Measurements from ENCODE around the gene TRPC6. TPM values are rescaled to one million over a fixed set of nuclear protein-coding genes. Genes with fewer than 3 reads are reported as not detected.

TRPC6 gene
- total RNA-seq, 1 experiment from 2014 or later: not detected

DNA sequence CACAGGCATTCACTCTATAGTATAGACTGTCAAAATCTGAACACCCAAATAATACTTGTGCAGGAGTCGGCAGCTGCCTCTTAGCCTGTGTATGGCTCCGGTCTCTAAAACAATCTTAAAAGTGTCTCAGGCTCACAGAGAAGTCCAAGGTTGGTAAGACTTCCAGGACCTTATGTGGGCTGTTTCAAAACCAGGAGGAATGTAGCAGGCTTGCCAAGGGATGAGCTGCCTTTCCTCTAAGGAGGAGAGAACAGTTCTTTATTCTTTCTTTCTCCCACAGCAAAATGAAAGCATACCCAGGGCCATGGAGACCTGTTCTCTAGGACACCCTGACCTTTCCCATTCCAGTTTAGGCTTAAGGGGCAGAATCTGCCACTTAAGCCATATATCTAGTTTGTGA, 176.5 kb downstream of the TRPC6 start:
- ChIA-PET POLR2A (ENCODE audit: unreplicated experiment) (no interaction called here), CTCF (no interaction called here)
- no TSS peak for BruUV-seq (replicated peaks)
- Histone ChIP-seq H3F3A (ENCODE audit: insufficient read depth, low read depth) (no peaks in the 10 kb centered on the region), H2AFZ (no peak overlapping the region), H3K9me3 (ENCODE audit: insufficient read depth, low read depth) (0 out of 2 replicates have a peak, but pooled peaks cover 4% of the 10 kb centered on the region), H3K9me2 (ENCODE audit: insufficient read depth) (no peaks in the 10 kb centered on the region), H3K4me1 (replicated peaks; ENCODE audit: insufficient read depth) (no peaks in the 10 kb centered on the region), H3K27ac (no peak overlapping the region), H4K20me1 (ENCODE audit: insufficient read depth) (no peaks in the 10 kb centered on the region), H3K4me2 (no peak overlapping the region), H3K36me3 (ENCODE audit: low read depth) (no peaks in the 10 kb centered on the region), H3K27me3 (ENCODE audit: insufficient read depth, low read depth) (no peaks in the 10 kb centered on the region), H3K79me2 (ENCODE audit: low read depth) (no peaks in the 10 kb centered on the region), H3K4me3 (no peak overlapping the region)
- DNase-seq: no peak
- TF ChIP-seq, protein P1, sequence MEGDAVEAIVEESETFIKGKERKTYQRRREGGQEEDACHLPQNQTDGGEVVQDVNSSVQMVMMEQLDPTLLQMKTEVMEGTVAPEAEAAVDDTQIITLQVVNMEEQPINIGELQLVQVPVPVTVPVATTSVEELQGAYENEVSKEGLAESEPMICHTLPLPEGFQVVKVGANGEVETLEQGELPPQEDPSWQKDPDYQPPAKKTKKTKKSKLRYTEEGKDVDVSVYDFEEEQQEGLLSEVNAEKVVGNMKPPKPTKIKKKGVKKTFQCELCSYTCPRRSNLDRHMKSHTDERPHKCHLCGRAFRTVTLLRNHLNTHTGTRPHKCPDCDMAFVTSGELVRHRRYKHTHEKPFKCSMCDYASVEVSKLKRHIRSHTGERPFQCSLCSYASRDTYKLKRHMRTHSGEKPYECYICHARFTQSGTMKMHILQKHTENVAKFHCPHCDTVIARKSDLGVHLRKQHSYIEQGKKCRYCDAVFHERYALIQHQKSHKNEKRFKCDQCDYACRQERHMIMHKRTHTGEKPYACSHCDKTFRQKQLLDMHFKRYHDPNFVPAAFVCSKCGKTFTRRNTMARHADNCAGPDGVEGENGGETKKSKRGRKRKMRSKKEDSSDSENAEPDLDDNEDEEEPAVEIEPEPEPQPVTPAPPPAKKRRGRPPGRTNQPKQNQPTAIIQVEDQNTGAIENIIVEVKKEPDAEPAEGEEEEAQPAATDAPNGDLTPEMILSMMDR (conservative IDR thresholded peaks at IDR 0.05): no peak
- TF ChIP-seq EZH2 (IDR thresholded peaks at IDR 0.05; ENCODE audit: low read depth): no peak
- intact Hi-C loops (cut with micrococcal nuclease; ENCODE audit: unreplicated experiment): no loop called here

Small RNA genes lying within 50 kb of the gene (microRNA-seq; reads per million reads assigned to microRNA genes)
- not detected for gene MIR3920 (ENCODE audit: borderline number of aligned reads, borderline replicate concordance)

Measured in PC-9 (cell line).